Ascending aorta (tissue), 2 donors: ENCODE measurements around the gene NCMAP. TPM values are rescaled to one million over a fixed set of nuclear protein-coding genes. Genes with fewer than 3 reads are reported as not detected.
A peak's percentile ranks its signal among the peaks of the same experiment; 100 is the strongest.

ENCODE experiments used
- DNase-seq, 2 donors: peaks; one replicate each; pipeline ENCODE4 v3.0.0-alpha.2; 2019; ENCODE audit warnings: low spot score in 2 of 2
- H3K27ac ChIP-seq, 2 donors: fragments of 200-600 bp; sonication (generic); one replicate each; pipeline ENCODE4 v1.5.1; 2016 to 2017; ENCODE audit warnings: mild to moderate bottlenecking in 1 of 2
- H3K27me3 ChIP-seq: fragments of 200-600 bp; sonication (generic); one replicate; pipeline ENCODE4 v1.5.1; 2017
- H3K36me3 ChIP-seq, 2 donors: fragments of 200-600 bp; sonication (generic); one replicate each; pipeline ENCODE4 v1.5.1; 2016
- H3K4me1 ChIP-seq, 2 donors: fragments of 200-600 bp; sonication (generic); one replicate each; pipeline ENCODE4 v1.5.1; 2016 to 2017; ENCODE audit warnings: mild to moderate bottlenecking in 1 of 2
- H3K4me3 ChIP-seq, 2 donors: fragments of 200-600 bp; sonication (generic); one replicate each; pipeline ENCODE4 v1.5.1; 2016 to 2017; ENCODE audit warnings: mild to moderate bottlenecking in 1 of 2
- H3K9me3 ChIP-seq, 2 donors: fragments of 200-600 bp; sonication (generic); one replicate each; pipeline ENCODE4 v1.5.1; 2016
- intact Hi-C: fragments of 100-400 bp; cut with DNase I; formaldehyde crosslinking; loops from one replicate; pipeline ENCODE4 v1.15.1; 2023
- total RNA-seq: library from RNA; depleted of rRNA; stranded (reverse); fragments of >200 nt; gene quantifications from one replicate; pipeline ENCODE4 v1.1.0, GENCODE V29; 2016
- TF ChIP-seq, protein P1 (sequence below), 3 experiments: fragments of 200-600 bp in 2 of 3; fragments of 450-650 bp in 1 of 3; sonication (generic) in 2 of 3; IDR thresholded peaks; one replicate each; pipeline ENCODE4 v1.5.1; 2016 to 2019; ENCODE audit warnings: antibody characterized with exemption in 3 of 3, mild to moderate bottlenecking in 1 of 3, moderate library complexity in 1 of 3

NCMAP gene
- total RNA-seq, 1 donor from 2014 or later, result not detected

GRCh38 chr1:24578846-24579245 is 23.0 kb downstream of the NCMAP start:
- Histone ChIP-seq H3K4me1 (no peaks in the 10 kb centered on the region), H3K4me3 (no peak overlapping the region), H3K36me3 (no peaks in the 10 kb centered on the region), H3K27me3 (no peaks in the 10 kb centered on the region), H3K9me3 (no peaks in the 10 kb centered on the region), H3K27ac (no peak overlapping the region)
- DNase-seq, result no peak
- TF ChIP-seq, protein P1, sequence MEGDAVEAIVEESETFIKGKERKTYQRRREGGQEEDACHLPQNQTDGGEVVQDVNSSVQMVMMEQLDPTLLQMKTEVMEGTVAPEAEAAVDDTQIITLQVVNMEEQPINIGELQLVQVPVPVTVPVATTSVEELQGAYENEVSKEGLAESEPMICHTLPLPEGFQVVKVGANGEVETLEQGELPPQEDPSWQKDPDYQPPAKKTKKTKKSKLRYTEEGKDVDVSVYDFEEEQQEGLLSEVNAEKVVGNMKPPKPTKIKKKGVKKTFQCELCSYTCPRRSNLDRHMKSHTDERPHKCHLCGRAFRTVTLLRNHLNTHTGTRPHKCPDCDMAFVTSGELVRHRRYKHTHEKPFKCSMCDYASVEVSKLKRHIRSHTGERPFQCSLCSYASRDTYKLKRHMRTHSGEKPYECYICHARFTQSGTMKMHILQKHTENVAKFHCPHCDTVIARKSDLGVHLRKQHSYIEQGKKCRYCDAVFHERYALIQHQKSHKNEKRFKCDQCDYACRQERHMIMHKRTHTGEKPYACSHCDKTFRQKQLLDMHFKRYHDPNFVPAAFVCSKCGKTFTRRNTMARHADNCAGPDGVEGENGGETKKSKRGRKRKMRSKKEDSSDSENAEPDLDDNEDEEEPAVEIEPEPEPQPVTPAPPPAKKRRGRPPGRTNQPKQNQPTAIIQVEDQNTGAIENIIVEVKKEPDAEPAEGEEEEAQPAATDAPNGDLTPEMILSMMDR (IDR thresholded peaks at IDR 0.05), result no peak
- intact Hi-C loops, result no loop called here

- no peak for DNase-seq
- TF ChIP-seq, protein P1 (IDR thresholded peaks at IDR 0.05), result no peak
- no peak overlapping the region for H3K27ac ChIP-seq
- H3K27me3 ChIP-seq, result no peaks in the 10 kb centered on the region
- no peaks in the 10 kb centered on the region for H3K9me3 ChIP-seq
- no peaks in the 10 kb centered on the region for H3K36me3 ChIP-seq
- intact Hi-C loops, result no loop called here
- no peaks in the 10 kb centered on the region for H3K4me1 ChIP-seq
- no peak overlapping the region for H3K4me3 ChIP-seq
These were observed 24.9 kb downstream of the NCMAP start for GRCh38 chr1:24580756-24581155.

DNA sequence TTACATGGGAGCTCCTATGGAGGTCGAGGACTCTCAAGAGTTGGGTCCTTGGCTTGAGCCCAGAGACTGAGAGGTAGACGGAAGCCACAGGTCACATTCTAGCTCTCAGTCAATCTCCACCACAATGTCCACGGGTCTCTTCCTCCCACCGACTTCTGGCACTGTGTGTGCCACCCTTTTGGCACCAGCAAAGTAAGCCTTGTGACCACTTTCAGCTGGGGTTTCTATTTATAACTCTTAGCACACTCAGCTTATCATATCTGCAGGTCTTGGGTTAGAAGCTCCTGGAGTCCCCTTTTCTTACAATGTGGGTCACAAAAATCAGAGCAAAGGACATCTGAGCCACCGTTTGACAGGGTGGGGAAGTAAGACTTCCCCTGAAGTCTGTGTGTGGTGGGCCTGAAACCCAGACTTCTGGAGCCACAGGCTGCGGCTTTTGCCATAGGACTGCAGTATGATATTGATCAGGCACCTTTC is 28.3 kb downstream of the NCMAP start:
- Histone ChIP-seq H3K36me3 (no peaks in the 10 kb centered on the region), H3K27me3 (no peaks in the 10 kb centered on the region), H3K4me3 (no peak overlapping the region), H3K4me1 (no peaks in the 10 kb centered on the region), H3K9me3 (no peaks in the 10 kb centered on the region), H3K27ac (no peak overlapping the region)
- TF ChIP-seq, protein P1 (IDR thresholded peaks at IDR 0.05), result no peak
- intact Hi-C loops, result no loop called here
- DNase-seq, result no peak

GRCh38 chr1:24586119-24586518 is 30.2 kb downstream of the NCMAP start:
- Histone ChIP-seq H3K4me1 (no peaks in the 10 kb centered on the region), H3K36me3 (no peaks in the 10 kb centered on the region), H3K27me3 (no peaks in the 10 kb centered on the region), H3K27ac (no peak overlapping the region), H3K9me3 (no peaks in the 10 kb centered on the region), H3K4me3 (no peak overlapping the region)
- DNase-seq, result no peak
- TF ChIP-seq, protein P1 (IDR thresholded peaks at IDR 0.05), result no peak
- intact Hi-C loops, result no loop called here

DNA sequence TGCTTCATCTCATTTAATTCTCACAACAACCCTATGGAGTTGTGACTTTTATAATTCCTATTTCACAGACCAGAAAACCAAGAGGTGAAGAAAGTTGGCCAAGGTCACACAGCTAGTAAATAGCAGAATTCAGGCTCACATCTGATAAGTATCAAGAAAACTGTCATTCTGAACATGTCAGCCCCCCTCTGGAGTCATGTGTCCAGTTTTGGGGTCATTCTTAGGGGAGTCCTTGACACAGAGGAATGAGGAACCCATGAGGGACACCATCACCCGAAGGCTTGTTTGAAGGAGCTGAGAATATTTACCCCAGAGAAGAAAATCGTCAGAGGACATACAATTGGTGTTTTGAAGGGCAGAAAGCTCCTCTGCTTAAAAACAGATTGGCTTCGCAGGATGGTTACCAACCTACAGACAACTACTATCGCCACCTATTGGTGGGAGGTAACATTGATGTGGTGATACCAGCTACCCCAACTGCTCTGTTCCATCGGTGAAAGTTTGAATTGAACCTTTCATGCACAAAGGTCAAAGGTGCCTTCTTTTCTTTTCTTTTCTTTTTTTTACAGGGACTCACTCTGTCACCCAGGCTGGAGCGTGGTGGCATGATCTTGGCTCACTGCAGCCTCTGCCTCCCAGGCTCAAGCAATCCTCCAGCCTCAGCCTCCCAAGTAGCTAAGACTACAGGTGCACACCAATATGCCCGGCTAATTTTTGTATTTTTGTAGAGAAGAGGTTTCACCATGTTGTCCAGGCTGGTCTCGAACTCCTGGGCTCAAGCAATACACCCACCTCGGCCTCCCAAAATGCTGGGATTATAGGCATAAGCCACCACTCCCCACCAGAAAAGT is 31.3 kb downstream of the NCMAP start:
- H3K9me3 ChIP-seq, result no peaks in the 10 kb centered on the region
- H3K27me3 ChIP-seq, result no peaks in the 10 kb centered on the region
- no peak overlapping the region for H3K27ac ChIP-seq
- no peaks in the 10 kb centered on the region for H3K4me1 ChIP-seq
- intact Hi-C loops, result no loop called here
- TF ChIP-seq, protein P1 (IDR thresholded peaks at IDR 0.05), result peak; percentile 35 to 59 (median 43)
- no peak overlapping the region for H3K4me3 ChIP-seq
- DNase-seq, result no peak
- H3K36me3 ChIP-seq, result no peaks in the 10 kb centered on the region
